Measurements from ENCODE around the gene GSX1.

DNA sequence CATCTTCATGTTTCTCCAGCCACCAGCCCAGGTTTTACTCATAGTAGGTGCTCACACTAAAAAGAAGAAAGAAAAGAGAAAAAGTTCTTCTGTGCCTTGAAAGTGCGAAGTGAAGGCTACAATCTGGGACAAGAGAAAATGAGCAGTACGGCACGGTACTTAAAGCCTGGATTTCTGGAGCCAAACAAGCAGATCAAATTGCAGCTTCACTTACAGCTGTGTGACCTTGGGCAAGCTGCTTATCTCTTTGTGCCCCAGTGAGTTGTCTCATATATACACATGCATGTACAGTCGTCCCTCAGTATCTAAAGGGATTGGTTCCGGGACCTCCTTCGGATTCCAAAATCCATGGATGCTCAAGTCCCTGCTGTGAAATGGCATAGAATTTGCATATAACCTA, 41.8 kb downstream of the GSX1 start:
- TF ChIP-seq, protein P1, sequence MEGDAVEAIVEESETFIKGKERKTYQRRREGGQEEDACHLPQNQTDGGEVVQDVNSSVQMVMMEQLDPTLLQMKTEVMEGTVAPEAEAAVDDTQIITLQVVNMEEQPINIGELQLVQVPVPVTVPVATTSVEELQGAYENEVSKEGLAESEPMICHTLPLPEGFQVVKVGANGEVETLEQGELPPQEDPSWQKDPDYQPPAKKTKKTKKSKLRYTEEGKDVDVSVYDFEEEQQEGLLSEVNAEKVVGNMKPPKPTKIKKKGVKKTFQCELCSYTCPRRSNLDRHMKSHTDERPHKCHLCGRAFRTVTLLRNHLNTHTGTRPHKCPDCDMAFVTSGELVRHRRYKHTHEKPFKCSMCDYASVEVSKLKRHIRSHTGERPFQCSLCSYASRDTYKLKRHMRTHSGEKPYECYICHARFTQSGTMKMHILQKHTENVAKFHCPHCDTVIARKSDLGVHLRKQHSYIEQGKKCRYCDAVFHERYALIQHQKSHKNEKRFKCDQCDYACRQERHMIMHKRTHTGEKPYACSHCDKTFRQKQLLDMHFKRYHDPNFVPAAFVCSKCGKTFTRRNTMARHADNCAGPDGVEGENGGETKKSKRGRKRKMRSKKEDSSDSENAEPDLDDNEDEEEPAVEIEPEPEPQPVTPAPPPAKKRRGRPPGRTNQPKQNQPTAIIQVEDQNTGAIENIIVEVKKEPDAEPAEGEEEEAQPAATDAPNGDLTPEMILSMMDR (conservative IDR thresholded peaks at IDR 0.05 in 1 of 2, IDR thresholded peaks at IDR 0.05 in 1 of 2; ENCODE audit: low read depth in 1 of 2, low read length in 2 of 2): no peak
- TF ChIP-seq EZH2 (IDR thresholded peaks at IDR 0.05; ENCODE audit: low read length, missing control alignments): no peak
